Activated CD8-positive, alpha-beta T cell treated with anti-CD3 and anti-CD28 coated beads for 36 hours (primary cell): ENCODE data around the gene YAF2. TPM values are rescaled to one million over a fixed set of nuclear protein-coding genes. Genes with fewer than 3 reads are reported as not detected.

Experiments
- ATAC-seq: fragments of 200-7000 bp; cut with Tn5 transposase; one replicate; pipeline ENCODE4 v1.10.0; 2021; ENCODE audit warnings: mild to moderate bottlenecking, moderate library complexity
- CTCF ChIA-PET: fragments of 350-600 bp; sonication (Branson Sonifier 250); formaldehyde crosslinking; loops from one replicate; lab custom pipeline; 2021; ENCODE audit warnings: antibody characterized with exemption; lab: Charles Lee
- POLR2A ChIA-PET: fragments of 350-600 bp; sonication (Branson Sonifier 250); formaldehyde crosslinking; loops from one replicate; lab custom pipeline; 2021; ENCODE audit warnings: antibody characterized with exemption; lab: Charles Lee
- DNase-seq: peaks from one replicate; pipeline ENCODE4 v3.0.0-alpha.2; 2020
- H3K27ac Mint-ChIP-seq: one replicate; pipeline ENCODE4 v1.8.0; 2021; ENCODE audit warnings: mild to moderate bottlenecking, mixed read lengths
- H3K27me3 Mint-ChIP-seq: one replicate; pipeline ENCODE4 v1.8.0; 2021; ENCODE audit warnings: mixed read lengths
- H3K36me3 Mint-ChIP-seq: one replicate; pipeline ENCODE4 v1.8.0; 2021; ENCODE audit warnings: low read depth, mixed read lengths
- H3K4me1 Mint-ChIP-seq: one replicate; pipeline ENCODE4 v1.8.0; 2021; ENCODE audit warnings: low read depth, mixed read lengths
- H3K4me3 Mint-ChIP-seq: one replicate; pipeline ENCODE4 v1.8.0; 2021; ENCODE audit warnings: mild to moderate bottlenecking, moderate library complexity, mixed read lengths
- H3K9me3 Mint-ChIP-seq: one replicate; pipeline ENCODE4 v1.8.0; 2021; ENCODE audit warnings: mixed read lengths
- intact Hi-C: fragments of 100-400 bp; cut with micrococcal nuclease; formaldehyde crosslinking; loops from one replicate; pipeline ENCODE4 v1.10.0; 2022
- total RNA-seq, 2 experiments: library from RNA; stranded (reverse); gene quantifications; one replicate each; pipeline ENCODE4 v1.2.3, GENCODE V29; 2021
- TF ChIP-seq, protein P1 (sequence below): fragments of 200-600 bp; IDR thresholded peaks from one replicate; pipeline ENCODE4 v1.8.0; 2022; ENCODE audit warnings: antibody characterized with exemption, mild to moderate bottlenecking

YAF2 gene
- total RNA-seq, 2 experiments from 2014 or later, result 39.4 to 40.8 TPM

DNA sequence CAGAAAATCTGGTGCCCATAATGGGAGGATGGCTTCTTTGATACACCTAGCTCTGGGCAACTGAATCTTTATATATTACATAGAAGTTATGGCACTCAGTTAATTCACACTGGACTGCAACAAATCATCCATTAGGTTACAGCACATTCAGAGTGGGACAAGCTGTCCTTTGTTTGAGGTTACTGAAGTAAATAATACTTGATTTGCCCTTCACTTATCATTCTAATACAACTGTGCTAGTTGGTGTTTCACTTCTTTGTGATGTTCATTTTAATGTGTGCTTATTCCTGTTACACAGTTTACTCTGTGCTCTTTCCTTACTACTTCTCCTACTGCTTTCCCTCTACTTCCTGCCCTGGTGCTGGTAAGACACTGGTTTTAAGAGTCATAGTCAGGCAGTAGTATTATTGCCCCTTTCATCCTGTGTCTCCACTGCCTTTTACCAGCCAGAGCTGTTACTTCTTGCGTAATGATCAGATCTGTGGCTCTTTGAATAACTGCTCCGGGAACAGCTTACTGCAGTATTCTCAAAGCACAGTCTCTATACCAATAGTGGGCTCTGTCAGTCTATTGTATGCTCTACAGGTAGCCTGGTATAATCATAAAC is 57.0 kb downstream of the YAF2 start:
- H3K4me3 Mint-ChIP-seq, result no peak overlapping the region
- H3K36me3 Mint-ChIP-seq, result peaks cover 26% of the 10 kb centered on the region
- H3K27ac Mint-ChIP-seq, result no peak overlapping the region
- ChIA-PET POLR2A (no interaction called here), CTCF (interaction anchor here (0.9 to 1.3 kb wide), 4 partner anchors 9 to 191 kb away, joined by 3 to 4 read pairs (median 4); no protein-coding TSS in a partner anchor)
- TF ChIP-seq, protein P1, sequence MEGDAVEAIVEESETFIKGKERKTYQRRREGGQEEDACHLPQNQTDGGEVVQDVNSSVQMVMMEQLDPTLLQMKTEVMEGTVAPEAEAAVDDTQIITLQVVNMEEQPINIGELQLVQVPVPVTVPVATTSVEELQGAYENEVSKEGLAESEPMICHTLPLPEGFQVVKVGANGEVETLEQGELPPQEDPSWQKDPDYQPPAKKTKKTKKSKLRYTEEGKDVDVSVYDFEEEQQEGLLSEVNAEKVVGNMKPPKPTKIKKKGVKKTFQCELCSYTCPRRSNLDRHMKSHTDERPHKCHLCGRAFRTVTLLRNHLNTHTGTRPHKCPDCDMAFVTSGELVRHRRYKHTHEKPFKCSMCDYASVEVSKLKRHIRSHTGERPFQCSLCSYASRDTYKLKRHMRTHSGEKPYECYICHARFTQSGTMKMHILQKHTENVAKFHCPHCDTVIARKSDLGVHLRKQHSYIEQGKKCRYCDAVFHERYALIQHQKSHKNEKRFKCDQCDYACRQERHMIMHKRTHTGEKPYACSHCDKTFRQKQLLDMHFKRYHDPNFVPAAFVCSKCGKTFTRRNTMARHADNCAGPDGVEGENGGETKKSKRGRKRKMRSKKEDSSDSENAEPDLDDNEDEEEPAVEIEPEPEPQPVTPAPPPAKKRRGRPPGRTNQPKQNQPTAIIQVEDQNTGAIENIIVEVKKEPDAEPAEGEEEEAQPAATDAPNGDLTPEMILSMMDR, result no peak
- intact Hi-C loops, result no loop called here
- ATAC-seq (no peak), DNase-seq (no peak)
- no peaks in the 10 kb centered on the region for H3K9me3 Mint-ChIP-seq
- H3K27me3 Mint-ChIP-seq, result no peaks in the 10 kb centered on the region
- peaks cover 30% of the 10 kb centered on the region for H3K4me1 Mint-ChIP-seq

DNA sequence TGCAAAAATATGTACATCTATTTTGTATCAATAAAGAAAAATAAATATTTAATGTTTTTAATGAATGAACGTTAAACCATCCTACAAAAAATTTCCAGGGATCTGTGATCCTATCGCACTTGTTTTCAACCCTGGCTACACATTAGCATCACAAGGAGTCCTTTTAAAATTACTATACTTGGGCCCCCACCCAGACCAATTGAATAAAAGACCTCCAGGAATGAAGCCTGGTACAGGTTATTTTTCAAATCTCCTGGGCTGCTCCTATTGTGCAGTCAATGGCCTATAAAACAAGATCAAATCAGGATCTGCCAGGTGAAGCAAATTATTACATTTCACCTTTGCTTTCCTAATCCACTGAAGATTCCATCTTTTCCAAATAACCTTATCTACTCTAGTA is 59.9 kb downstream of the YAF2 start:
- H3K4me3 Mint-ChIP-seq, result no peak overlapping the region
- no peak overlapping the region for H3K27ac Mint-ChIP-seq
- DNase-seq, result no peak
- H3K27me3 Mint-ChIP-seq, result no peaks in the 10 kb centered on the region
- peaks cover 22% of the 10 kb centered on the region for H3K36me3 Mint-ChIP-seq
- ChIA-PET CTCF (no interaction called here), POLR2A (no interaction called here)
- H3K9me3 Mint-ChIP-seq, result peaks cover 4% of the 10 kb centered on the region
- ATAC-seq, result no peak
- TF ChIP-seq, protein P1, result no peak
- H3K4me1 Mint-ChIP-seq, result peaks cover 28% of the 10 kb centered on the region
- intact Hi-C loops, result no loop called here

DNA sequence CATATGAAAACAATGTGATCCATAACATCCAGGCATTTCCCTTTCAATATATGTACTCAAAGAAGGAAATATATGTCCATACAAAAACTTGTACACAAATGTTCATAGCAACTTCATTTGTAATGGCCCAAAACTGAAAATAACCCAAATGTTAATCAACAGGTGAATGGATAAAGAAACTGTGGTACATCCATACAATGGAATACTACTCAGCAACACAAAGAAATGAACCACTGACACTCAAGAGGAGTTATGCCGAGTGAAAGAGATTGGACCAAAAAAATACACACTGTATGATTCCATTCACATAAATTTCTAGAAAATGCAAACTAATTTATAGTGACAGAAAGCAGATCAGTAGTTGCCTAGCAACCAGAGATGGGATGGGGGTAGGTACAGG is 63.1 kb downstream of the YAF2 start:
- intact Hi-C loops, result no loop called here
- ChIA-PET POLR2A (no interaction called here), CTCF (no interaction called here)
- no peak overlapping the region for H3K27ac Mint-ChIP-seq
- H3K4me1 Mint-ChIP-seq, result peaks cover 16% of the 10 kb centered on the region
- H3K36me3 Mint-ChIP-seq, result peaks cover 33% of the 10 kb centered on the region
- H3K9me3 Mint-ChIP-seq, result peaks cover 4% of the 10 kb centered on the region
- no peaks in the 10 kb centered on the region for H3K27me3 Mint-ChIP-seq
- DNase-seq, result no peak
- no peak overlapping the region for H3K4me3 Mint-ChIP-seq
- TF ChIP-seq, protein P1, result no peak
- ATAC-seq, result no peak

DNA sequence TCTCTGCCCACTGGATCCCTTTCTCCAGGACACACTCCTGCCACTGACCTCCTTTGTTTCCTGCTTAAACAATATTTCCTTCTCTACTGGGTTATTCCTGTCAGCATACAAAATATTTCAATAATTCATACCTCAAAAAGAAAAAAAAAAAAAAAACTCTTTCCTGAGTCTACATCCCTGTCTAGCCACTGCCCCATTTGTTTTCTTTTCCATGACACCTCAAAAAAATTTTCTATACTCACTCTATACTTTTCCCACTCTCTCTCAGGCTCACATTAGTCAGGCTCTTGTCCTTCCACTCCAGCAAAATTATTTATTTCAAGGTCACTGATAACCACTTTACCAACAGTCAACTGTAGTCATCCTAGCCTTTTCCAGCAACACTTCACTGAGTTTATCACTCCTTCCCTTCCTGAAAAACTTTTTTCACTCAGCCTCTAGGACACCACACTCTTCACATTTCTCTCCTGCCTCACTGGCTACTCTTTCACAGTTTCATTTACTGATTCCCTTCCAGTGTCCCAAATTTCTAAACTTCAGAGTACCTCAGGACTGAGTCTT is 64.0 kb downstream of the YAF2 start:
- intact Hi-C loops, result no loop called here
- peaks cover 4% of the 10 kb centered on the region for H3K9me3 Mint-ChIP-seq
- peaks cover 16% of the 10 kb centered on the region for H3K4me1 Mint-ChIP-seq
- CTCF ChIA-PET, result no interaction called here
- H3K4me3 Mint-ChIP-seq, result no peak overlapping the region
- H3K27me3 Mint-ChIP-seq, result no peaks in the 10 kb centered on the region
- POLR2A ChIA-PET, result no interaction called here
- DNase-seq (no peak), ATAC-seq (no peak)
- TF ChIP-seq, protein P1, result no peak
- no peak overlapping the region for H3K27ac Mint-ChIP-seq
- peaks cover 33% of the 10 kb centered on the region for H3K36me3 Mint-ChIP-seq

DNA sequence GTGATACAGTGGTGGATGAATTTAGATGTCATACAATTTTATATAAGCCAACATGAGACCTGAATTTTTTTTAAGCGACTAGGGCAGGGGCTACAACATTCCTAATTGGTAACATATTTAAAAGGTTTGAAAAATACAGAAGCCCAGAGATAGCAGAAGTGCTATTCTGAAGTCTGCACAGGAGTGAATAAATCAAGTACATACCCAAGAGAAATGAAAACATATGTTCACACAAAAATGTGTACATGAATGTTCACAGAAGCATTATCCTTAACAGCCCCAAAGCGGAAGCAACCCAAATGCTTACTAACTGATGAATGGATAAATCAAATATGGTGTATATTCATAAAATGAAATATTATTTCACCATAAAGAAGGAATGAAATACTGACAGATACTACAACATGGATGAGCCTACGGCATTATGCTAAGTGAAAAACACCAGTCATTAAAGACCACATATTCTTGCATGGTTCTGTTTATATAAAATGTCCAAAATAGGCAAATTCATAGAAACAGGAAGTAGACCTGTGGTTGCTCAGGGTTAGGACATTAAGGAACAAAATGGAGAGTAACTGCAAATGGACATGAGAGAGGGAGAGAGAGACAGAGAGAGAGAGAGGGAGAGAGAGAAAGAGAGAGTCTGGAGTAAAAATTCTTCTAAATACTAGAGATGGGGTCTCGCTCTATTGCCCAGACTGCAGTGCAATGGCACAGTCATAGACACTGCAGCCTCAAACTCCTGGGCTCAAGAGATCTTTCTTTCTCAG is 65.4 kb downstream of the YAF2 start:
- Mint-ChIP-seq H3K4me3 (no peak overlapping the region), H3K4me1 (peaks cover 16% of the 10 kb centered on the region), H3K9me3 (peaks cover 4% of the 10 kb centered on the region), H3K27me3 (no peaks in the 10 kb centered on the region), H3K27ac (no peak overlapping the region), H3K36me3 (peaks cover 34% of the 10 kb centered on the region)
- POLR2A ChIA-PET, result no interaction called here
- TF ChIP-seq, protein P1, result no peak
- DNase-seq (no peak), ATAC-seq (no peak)
- intact Hi-C loops, result no loop called here
- CTCF ChIA-PET, result no interaction called here
